Measurements from ENCODE around the gene FOXC1. TPM values are rescaled to one million over a fixed set of nuclear protein-coding genes. Genes with fewer than 3 reads are reported as not detected.

Gene FOXC1
- total and polyA plus RNA-seq, 2 of the 13 experiments (the other 11 are each of a cell fraction or from before 2014, with no cell fraction given), result 0.44 to 0.55 TPM

DNA sequence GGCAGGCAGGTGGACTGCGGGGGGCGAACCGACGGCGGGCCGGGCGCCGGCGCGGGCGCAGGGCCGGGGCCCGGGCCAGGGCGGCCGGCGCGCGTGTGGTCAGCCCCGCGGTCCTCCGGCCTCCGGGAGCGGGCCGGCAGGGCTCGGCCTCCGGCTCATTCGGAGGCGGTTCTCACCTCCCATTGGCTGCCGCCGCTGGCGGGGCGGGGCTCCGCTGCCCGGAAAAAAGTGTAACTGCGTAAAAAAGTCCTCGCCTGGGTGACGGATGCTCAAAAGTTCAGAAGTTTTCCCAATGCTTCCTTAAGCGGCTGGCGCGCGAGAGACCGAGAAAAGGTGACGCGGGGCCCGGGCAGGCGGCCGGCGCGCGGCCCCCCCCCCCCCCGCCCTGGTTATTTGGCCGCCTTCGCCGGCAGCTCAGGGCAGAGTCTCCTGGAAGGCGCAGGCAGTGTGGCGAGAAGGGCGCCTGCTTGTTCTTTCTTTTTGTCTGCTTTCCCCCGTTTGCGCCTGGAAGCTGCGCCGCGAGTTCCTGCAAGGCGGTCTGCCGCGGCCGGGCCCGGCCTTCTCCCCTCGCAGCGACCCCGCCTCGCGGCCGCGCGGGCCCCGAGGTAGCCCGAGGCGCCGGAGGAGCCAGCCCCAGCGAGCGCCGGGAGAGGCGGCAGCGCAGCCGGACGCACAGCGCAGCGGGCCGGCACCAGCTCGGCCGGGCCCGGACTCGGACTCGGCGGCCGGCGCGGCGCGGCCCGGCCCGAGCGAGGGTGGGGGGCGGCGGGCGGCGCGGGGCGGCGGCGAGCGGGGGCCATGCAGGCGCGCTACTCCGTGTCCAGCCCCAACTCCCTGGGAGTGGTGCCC lies at the start of gene FOXC1 (continued):
- TF ChIP-seq ZNF569 (CRISPR knock-in tag; IDR thresholded peaks at IDR 0.05; ENCODE audit: borderline replicate concordance), result no peak
- no peak for TF ChIP-seq ZFP37 (CRISPR knock-in tag; IDR thresholded peaks at IDR 0.05; ENCODE audit: borderline replicate concordance)
- TF ChIP-seq, protein P1, sequence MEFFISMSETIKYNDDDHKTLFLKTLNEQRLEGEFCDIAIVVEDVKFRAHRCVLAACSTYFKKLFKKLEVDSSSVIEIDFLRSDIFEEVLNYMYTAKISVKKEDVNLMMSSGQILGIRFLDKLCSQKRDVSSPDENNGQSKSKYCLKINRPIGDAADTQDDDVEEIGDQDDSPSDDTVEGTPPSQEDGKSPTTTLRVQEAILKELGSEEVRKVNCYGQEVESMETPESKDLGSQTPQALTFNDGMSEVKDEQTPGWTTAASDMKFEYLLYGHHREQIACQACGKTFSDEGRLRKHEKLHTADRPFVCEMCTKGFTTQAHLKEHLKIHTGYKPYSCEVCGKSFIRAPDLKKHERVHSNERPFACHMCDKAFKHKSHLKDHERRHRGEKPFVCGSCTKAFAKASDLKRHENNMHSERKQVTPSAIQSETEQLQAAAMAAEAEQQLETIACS (CRISPR knock-in tag; IDR thresholded peaks at IDR 0.05), result no peak
- peak; percentile 22; the same call in 1 of the 2 replicates for TF ChIP-seq KDM5B (CRISPR knock-in tag; IDR thresholded peaks at IDR 0.05; ENCODE audit: borderline replicate concordance)
- TF ChIP-seq, protein P2, sequence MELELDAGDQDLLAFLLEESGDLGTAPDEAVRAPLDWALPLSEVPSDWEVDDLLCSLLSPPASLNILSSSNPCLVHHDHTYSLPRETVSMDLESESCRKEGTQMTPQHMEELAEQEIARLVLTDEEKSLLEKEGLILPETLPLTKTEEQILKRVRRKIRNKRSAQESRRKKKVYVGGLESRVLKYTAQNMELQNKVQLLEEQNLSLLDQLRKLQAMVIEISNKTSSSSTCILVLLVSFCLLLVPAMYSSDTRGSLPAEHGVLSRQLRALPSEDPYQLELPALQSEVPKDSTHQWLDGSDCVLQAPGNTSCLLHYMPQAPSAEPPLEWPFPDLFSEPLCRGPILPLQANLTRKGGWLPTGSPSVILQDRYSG (CRISPR knock-in tag; IDR thresholded peaks at IDR 0.05), result no peak
- TF ChIP-seq ZNF709 (CRISPR knock-in tag; IDR thresholded peaks at IDR 0.05), result no peak
- TF ChIP-seq NKX3-1 (CRISPR knock-in tag; IDR thresholded peaks at IDR 0.05), result no peak
- TF ChIP-seq, protein P3, sequence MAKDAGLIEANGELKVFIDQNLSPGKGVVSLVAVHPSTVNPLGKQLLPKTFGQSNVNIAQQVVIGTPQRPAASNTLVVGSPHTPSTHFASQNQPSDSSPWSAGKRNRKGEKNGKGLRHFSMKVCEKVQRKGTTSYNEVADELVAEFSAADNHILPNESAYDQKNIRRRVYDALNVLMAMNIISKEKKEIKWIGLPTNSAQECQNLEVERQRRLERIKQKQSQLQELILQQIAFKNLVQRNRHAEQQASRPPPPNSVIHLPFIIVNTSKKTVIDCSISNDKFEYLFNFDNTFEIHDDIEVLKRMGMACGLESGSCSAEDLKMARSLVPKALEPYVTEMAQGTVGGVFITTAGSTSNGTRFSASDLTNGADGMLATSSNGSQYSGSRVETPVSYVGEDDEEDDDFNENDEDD (CRISPR knock-in tag; IDR thresholded peaks at IDR 0.05; ENCODE audit: borderline replicate concordance), result peak; percentile 21; the same call in 1 of the 2 replicates
- TF ChIP-seq ZNF788 (CRISPR knock-in tag; IDR thresholded peaks at IDR 0.05; ENCODE audit: borderline replicate concordance), result no peak
- TF ChIP-seq GTF3A (CRISPR knock-in tag; conservative IDR thresholded peaks at IDR 0.05), result no peak
- no peak for TF ChIP-seq RARA (CRISPR knock-in tag; IDR thresholded peaks at IDR 0.05)
- TF ChIP-seq ZNF557 (CRISPR knock-in tag; IDR thresholded peaks at IDR 0.05), result no peak
- no peak for TF ChIP-seq TBP (CRISPR knock-in tag; IDR thresholded peaks at IDR 0.05)
- TF ChIP-seq, protein P4, sequence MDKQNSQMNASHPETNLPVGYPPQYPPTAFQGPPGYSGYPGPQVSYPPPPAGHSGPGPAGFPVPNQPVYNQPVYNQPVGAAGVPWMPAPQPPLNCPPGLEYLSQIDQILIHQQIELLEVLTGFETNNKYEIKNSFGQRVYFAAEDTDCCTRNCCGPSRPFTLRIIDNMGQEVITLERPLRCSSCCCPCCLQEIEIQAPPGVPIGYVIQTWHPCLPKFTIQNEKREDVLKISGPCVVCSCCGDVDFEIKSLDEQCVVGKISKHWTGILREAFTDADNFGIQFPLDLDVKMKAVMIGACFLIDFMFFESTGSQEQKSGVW (CRISPR knock-in tag; IDR thresholded peaks at IDR 0.05; ENCODE audit: borderline replicate concordance), result no peak
- TF ChIP-seq, protein P5, sequence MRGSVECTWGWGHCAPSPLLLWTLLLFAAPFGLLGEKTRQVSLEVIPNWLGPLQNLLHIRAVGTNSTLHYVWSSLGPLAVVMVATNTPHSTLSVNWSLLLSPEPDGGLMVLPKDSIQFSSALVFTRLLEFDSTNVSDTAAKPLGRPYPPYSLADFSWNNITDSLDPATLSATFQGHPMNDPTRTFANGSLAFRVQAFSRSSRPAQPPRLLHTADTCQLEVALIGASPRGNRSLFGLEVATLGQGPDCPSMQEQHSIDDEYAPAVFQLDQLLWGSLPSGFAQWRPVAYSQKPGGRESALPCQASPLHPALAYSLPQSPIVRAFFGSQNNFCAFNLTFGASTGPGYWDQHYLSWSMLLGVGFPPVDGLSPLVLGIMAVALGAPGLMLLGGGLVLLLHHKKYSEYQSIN (CRISPR knock-in tag; IDR thresholded peaks at IDR 0.05; ENCODE audit: borderline replicate concordance), result no peak
- TF ChIP-seq PHB2 (IDR thresholded peaks at IDR 0.05; ENCODE audit: partially characterized antibody), result no peak
- TF ChIP-seq, protein P6, sequence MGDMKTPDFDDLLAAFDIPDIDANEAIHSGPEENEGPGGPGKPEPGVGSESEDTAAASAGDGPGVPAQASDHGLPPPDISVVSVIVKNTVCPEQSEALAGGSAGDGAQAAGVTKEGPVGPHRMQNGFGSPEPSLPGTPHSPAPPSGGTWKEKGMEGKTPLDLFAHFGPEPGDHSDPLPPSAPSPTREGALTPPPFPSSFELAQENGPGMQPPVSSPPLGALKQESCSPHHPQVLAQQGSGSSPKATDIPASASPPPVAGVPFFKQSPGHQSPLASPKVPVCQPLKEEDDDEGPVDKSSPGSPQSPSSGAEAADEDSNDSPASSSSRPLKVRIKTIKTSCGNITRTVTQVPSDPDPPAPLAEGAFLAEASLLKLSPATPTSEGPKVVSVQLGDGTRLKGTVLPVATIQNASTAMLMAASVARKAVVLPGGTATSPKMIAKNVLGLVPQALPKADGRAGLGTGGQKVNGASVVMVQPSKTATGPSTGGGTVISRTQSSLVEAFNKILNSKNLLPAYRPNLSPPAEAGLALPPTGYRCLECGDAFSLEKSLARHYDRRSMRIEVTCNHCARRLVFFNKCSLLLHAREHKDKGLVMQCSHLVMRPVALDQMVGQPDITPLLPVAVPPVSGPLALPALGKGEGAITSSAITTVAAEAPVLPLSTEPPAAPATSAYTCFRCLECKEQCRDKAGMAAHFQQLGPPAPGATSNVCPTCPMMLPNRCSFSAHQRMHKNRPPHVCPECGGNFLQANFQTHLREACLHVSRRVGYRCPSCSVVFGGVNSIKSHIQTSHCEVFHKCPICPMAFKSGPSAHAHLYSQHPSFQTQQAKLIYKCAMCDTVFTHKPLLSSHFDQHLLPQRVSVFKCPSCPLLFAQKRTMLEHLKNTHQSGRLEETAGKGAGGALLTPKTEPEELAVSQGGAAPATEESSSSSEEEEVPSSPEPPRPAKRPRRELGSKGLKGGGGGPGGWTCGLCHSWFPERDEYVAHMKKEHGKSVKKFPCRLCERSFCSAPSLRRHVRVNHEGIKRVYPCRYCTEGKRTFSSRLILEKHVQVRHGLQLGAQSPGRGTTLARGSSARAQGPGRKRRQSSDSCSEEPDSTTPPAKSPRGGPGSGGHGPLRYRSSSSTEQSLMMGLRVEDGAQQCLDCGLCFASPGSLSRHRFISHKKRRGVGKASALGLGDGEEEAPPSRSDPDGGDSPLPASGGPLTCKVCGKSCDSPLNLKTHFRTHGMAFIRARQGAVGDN (CRISPR knock-in tag; IDR thresholded peaks at IDR 0.05), result peak; percentile 15
- TF ChIP-seq GATAD2A (CRISPR knock-in tag; IDR thresholded peaks at IDR 0.05), result no peak
- TF ChIP-seq NCOA2 (CRISPR knock-in tag; IDR thresholded peaks at IDR 0.05), result no peak; the same call in 1 of the 2 replicates
- TF ChIP-seq ZNF720 (CRISPR knock-in tag; IDR thresholded peaks at IDR 0.05), result no peak
- TF ChIP-seq ZNF678 (CRISPR knock-in tag; IDR thresholded peaks at IDR 0.05), result no peak

All from HepG2 (cell line).